H9 (cell line): Measurements from ENCODE around the gene NACC2. TPM values are rescaled to one million over a fixed set of nuclear protein-coding genes. Genes with fewer than 3 reads are reported as not detected.

ENCODE experiments used
- DNase-seq: peaks from one replicate; pipeline ENCODE4 v3.0.0-alpha.2; 2017
- H2AFZ ChIP-seq: one replicate; pipeline ENCODE4 v1.6.1; 2013; ENCODE audit warnings: mild to moderate bottlenecking, low read length, control low read depth, moderate library complexity
- H2AK5ac ChIP-seq: 2 replicates; pipeline ENCODE4 v1.6.1; 2013; ENCODE audit warnings: low read length, control low read depth, mixed read lengths; ENCODE audit not compliant: insufficient read length
- H2BK120ac ChIP-seq: one replicate; pipeline ENCODE4 v1.6.1; 2013; ENCODE audit warnings: low read depth, mild to moderate bottlenecking, low read length, control low read depth, inconsistent platforms; ENCODE audit not compliant: poor library complexity, severe bottlenecking
- H2BK12ac ChIP-seq: 2 replicates; pipeline ENCODE4 v1.6.1; 2013; ENCODE audit warnings: low read length, control low read depth, mixed read lengths, low read depth; ENCODE audit not compliant: insufficient read length
- H2BK15ac ChIP-seq: 2 replicates; pipeline ENCODE4 v1.6.1; 2013; ENCODE audit warnings: low read depth, low read length, control low read depth
- H2BK20ac ChIP-seq: one replicate; pipeline ENCODE4 v1.6.1; 2013; ENCODE audit warnings: low read depth, mild to moderate bottlenecking, low read length, control low read depth, inconsistent platforms; ENCODE audit not compliant: poor library complexity, severe bottlenecking
- H2BK5ac ChIP-seq: 2 replicates; pipeline ENCODE4 v1.6.1; 2013; ENCODE audit warnings: low read length, control low read depth, mixed read lengths; ENCODE audit not compliant: insufficient read length
- H3K14ac ChIP-seq: 2 replicates; pipeline ENCODE4 v1.6.1; 2013; ENCODE audit warnings: low read length, control low read depth; ENCODE audit not compliant: insufficient read depth
- H3K18ac ChIP-seq: 2 replicates; pipeline ENCODE4 v1.6.1; 2013; ENCODE audit warnings: low read depth, mild to moderate bottlenecking, mixed read lengths, low read length, control low read depth; ENCODE audit not compliant: insufficient read length
- H3K23ac ChIP-seq: 2 replicates; pipeline ENCODE4 v1.6.1; 2013; ENCODE audit warnings: low read length, control low read depth, mixed read lengths, low read depth; ENCODE audit not compliant: insufficient read length
- H3K23me2 ChIP-seq: 2 replicates; pipeline ENCODE4 v1.6.1; 2013; ENCODE audit warnings: low read depth, mild to moderate bottlenecking, mixed read lengths, low read length, control low read depth; ENCODE audit not compliant: insufficient read length, poor library complexity, severe bottlenecking
- H3K27ac ChIP-seq: 2 replicates; pipeline ENCODE4 v1.5.1; 2013; ENCODE audit warnings: low read length, control low read depth, mixed read lengths, low read depth; ENCODE audit not compliant: insufficient read length
- H3K27me3 ChIP-seq: 2 replicates; pipeline ENCODE4 v1.6.1; 2013; ENCODE audit warnings: low read length, control low read depth, inconsistent platforms; ENCODE audit not compliant: insufficient read depth
- H3K4ac ChIP-seq: 2 replicates; pipeline ENCODE4 v1.6.1; 2013; ENCODE audit warnings: low read depth, mild to moderate bottlenecking, control low read depth, inconsistent platforms, low read length, moderate library complexity
- H3K4me1 ChIP-seq: 2 replicates; pipeline ENCODE4 v1.6.1; 2013; ENCODE audit warnings: low read length, control low read depth, inconsistent platforms; ENCODE audit not compliant: insufficient read depth
- H3K4me2 ChIP-seq: 2 replicates; pipeline ENCODE4 v1.6.1; 2013; ENCODE audit warnings: low read length, control low read depth, mixed read lengths; ENCODE audit not compliant: insufficient read length, insufficient read depth
- H3K56ac ChIP-seq: 2 replicates; pipeline ENCODE4 v1.6.1; 2013; ENCODE audit warnings: low read depth, mild to moderate bottlenecking, mixed read lengths, low read length, control low read depth; ENCODE audit not compliant: insufficient read length
- H3K79me1 ChIP-seq: 2 replicates; pipeline ENCODE4 v1.6.1; 2013; ENCODE audit warnings: low read depth, mild to moderate bottlenecking, moderate library complexity, low read length, control low read depth, inconsistent platforms; ENCODE audit not compliant: insufficient read depth, poor library complexity, severe bottlenecking
- H3K79me2 ChIP-seq: 2 replicates; pipeline ENCODE4 v1.6.1; 2013; ENCODE audit warnings: low read length, control low read depth, inconsistent platforms; ENCODE audit not compliant: insufficient read depth
- H3K9ac ChIP-seq: 2 replicates; pipeline ENCODE4 v1.6.1; 2013; ENCODE audit warnings: low read length, control low read depth, mixed read lengths; ENCODE audit not compliant: insufficient read length; ENCODE audit errors: extremely low read depth
- H3K9me3 ChIP-seq: one replicate; pipeline ENCODE4 v1.6.1; 2013; ENCODE audit warnings: low read depth, low read length, inconsistent platforms; ENCODE audit not compliant: control insufficient read depth
- H3T11ph ChIP-seq: one replicate; pipeline ENCODE4 v1.6.1; 2013; ENCODE audit warnings: mild to moderate bottlenecking, low read length, control low read depth, inconsistent platforms
- H4K20me1 ChIP-seq: one replicate; pipeline ENCODE4 v1.6.1; 2013; ENCODE audit not compliant: control insufficient read depth, insufficient read length, insufficient read depth
- H4K5ac ChIP-seq: 2 replicates; pipeline ENCODE4 v1.6.1; 2013; ENCODE audit warnings: low read depth, mild to moderate bottlenecking, mixed read lengths, low read length, control low read depth; ENCODE audit not compliant: insufficient read length
- H4K8ac ChIP-seq: replicated peaks from 2 replicates; pipeline ENCODE4 v1.6.1; 2013; ENCODE audit warnings: low read length, control low read depth, mixed read lengths, low read depth; ENCODE audit not compliant: insufficient read length
- H4K91ac ChIP-seq: 2 replicates; pipeline ENCODE4 v1.6.1; 2013; ENCODE audit warnings: low read depth, mild to moderate bottlenecking, moderate library complexity, mixed read lengths, low read length, control low read depth; ENCODE audit not compliant: insufficient read length
- H3K27ac Mint-ChIP-seq, 3 experiments: 2 replicates in 2 of 3; 3 replicates in 1 of 3; pipeline ENCODE4 v1.8.0; 2020 to 2021; ENCODE audit warnings: mixed read lengths in 3 of 3, mild to moderate bottlenecking in 1 of 3, moderate library complexity in 1 of 3
- H3K27me3 Mint-ChIP-seq: 2 replicates; pipeline ENCODE4 v1.8.0; 2021; ENCODE audit warnings: low read depth, mild to moderate bottlenecking, moderate library complexity, mixed read lengths
- H3K36me3 Mint-ChIP-seq, 3 experiments: 2 replicates in 2 of 3; 3 replicates in 1 of 3; pipeline ENCODE4 v1.8.0; 2020 to 2021; ENCODE audit warnings: low read depth in 3 of 3, mixed read lengths in 3 of 3; ENCODE audit not compliant: insufficient read depth in 1 of 3
- H3K4me1 Mint-ChIP-seq, 2 experiments: 2 replicates each; pipeline ENCODE4 v1.8.0; 2020; ENCODE audit warnings: mixed read lengths in 2 of 2
- H3K4me3 Mint-ChIP-seq, 2 experiments: 2 replicates in 1 of 2; 3 replicates in 1 of 2; pipeline ENCODE4 v1.8.0; 2020 to 2021; ENCODE audit warnings: mild to moderate bottlenecking in 2 of 2, mixed read lengths in 2 of 2, moderate library complexity in 1 of 2
- H3K9me3 Mint-ChIP-seq, 2 experiments: 2 replicates in 1 of 2; 3 replicates in 1 of 2; pipeline ENCODE4 v1.8.0; 2020; ENCODE audit warnings: mild to moderate bottlenecking in 2 of 2, mixed read lengths in 2 of 2, moderate library complexity in 1 of 2
- CTCF ChIP-seq: fragments of 200-600 bp; sonication (generic); conservative IDR thresholded peaks from 3 replicates; pipeline ENCODE4 v1.8.0; 2021; ENCODE audit warnings: antibody characterized with exemption, mild to moderate bottlenecking
- WGBS: extraction: QIAGEN DNeasy Blood & Tissue Kit; methylation state at CpG from one replicate; pipeline ENCODE4 v1.1.7; 2013; ENCODE audit warnings: missing lambda C conversion rate, low lambda C conversion rate, mixed read lengths; ENCODE audit not compliant: insufficient read length; ENCODE audit errors: extremely low coverage; 5-methylcytosine and 5-hydroxymethylcytosine counted together
- total RNA-seq: library from RNA; stranded (reverse); gene quantifications from 2 replicates; pipeline ENCODE4 v1.2.1, GENCODE V29; 2021

NACC2 gene
- total RNA-seq, 1 experiment from 2014 or later: 11.5 TPM

DNA sequence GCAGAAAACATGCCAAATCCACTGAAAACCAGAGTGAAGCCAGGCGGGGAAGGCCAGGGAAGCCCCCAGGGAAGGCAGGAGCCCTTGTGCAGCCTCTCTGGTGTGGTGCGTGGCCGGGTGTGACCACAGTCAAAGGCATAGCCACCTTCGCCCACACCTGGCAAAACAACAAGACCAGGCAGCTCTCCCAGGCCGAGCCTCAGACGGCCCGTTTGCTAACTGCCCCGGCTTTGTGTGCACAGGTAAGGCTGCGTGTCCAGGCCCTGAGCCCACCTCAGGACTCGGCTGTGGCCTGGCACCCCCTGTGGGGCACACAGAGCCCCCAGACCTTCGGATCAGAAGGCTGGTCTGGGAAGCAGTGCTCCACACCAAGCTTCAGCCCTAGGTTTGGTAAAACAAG lies 17.5 kb upstream of the NACC2 start:
- no peak overlapping the region for H3K18ac ChIP-seq
- no peak overlapping the region for H2AK5ac ChIP-seq
- no peaks in the 10 kb centered on the region for H3K27me3 ChIP-seq
- no peak overlapping the region for H3K4ac ChIP-seq
- no peaks in the 10 kb centered on the region for H4K20me1 ChIP-seq
- peaks cover 20 to 27% of the 10 kb centered on the region in 2 experiments for H3K4me1 Mint-ChIP-seq
- no peak overlapping the region for H2BK5ac ChIP-seq
- H3K27ac ChIP-seq: no peak overlapping the region
- H3K36me3 Mint-ChIP-seq: peaks cover 1 to 18% (median 17%) of the 10 kb centered on the region in 3 experiments; a peak in 5 of 7 replicates
- TF ChIP-seq CTCF: no peak
- H3K4me2 ChIP-seq: no peak overlapping the region
- no peaks in the 10 kb centered on the region for H3K27me3 Mint-ChIP-seq
- no peak overlapping the region for H3K23ac ChIP-seq
- H2BK12ac ChIP-seq: no peak overlapping the region
- H3K56ac ChIP-seq: no peak overlapping the region
- no peaks in the 10 kb centered on the region for H3K79me2 ChIP-seq
- H3K4me1 ChIP-seq: no peaks in the 10 kb centered on the region; the same call in 1 of the 2 replicates
- H4K8ac ChIP-seq: no peak overlapping the region
- no peak overlapping the region for H2BK120ac ChIP-seq
- no peak overlapping the region for H3K4me3 Mint-ChIP-seq
- H3K23me2 ChIP-seq: no peaks in the 10 kb centered on the region
- H3K79me1 ChIP-seq: no peaks in the 10 kb centered on the region
- H4K91ac ChIP-seq: no peak overlapping the region
- H3K9me3 Mint-ChIP-seq: no peaks in the 10 kb centered on the region
- WGBS: no CpG with 5 or more reads among the region's 11 CpGs
- no peaks in the 10 kb centered on the region for H3K9me3 ChIP-seq
- no peak overlapping the region for H3T11ph ChIP-seq
- no peak overlapping the region; a peak in 1 of 7 replicates for H3K27ac Mint-ChIP-seq
- no peak for DNase-seq
- H2BK15ac ChIP-seq: no peak overlapping the region
- H3K14ac ChIP-seq: no peak overlapping the region
- H2AFZ ChIP-seq: no peak overlapping the region
- H3K9ac ChIP-seq: no peak overlapping the region
- H2BK20ac ChIP-seq: no peak overlapping the region
- H4K5ac ChIP-seq: no peak overlapping the region
